ENCODE results near the gene C1QTNF4.

DNA sequence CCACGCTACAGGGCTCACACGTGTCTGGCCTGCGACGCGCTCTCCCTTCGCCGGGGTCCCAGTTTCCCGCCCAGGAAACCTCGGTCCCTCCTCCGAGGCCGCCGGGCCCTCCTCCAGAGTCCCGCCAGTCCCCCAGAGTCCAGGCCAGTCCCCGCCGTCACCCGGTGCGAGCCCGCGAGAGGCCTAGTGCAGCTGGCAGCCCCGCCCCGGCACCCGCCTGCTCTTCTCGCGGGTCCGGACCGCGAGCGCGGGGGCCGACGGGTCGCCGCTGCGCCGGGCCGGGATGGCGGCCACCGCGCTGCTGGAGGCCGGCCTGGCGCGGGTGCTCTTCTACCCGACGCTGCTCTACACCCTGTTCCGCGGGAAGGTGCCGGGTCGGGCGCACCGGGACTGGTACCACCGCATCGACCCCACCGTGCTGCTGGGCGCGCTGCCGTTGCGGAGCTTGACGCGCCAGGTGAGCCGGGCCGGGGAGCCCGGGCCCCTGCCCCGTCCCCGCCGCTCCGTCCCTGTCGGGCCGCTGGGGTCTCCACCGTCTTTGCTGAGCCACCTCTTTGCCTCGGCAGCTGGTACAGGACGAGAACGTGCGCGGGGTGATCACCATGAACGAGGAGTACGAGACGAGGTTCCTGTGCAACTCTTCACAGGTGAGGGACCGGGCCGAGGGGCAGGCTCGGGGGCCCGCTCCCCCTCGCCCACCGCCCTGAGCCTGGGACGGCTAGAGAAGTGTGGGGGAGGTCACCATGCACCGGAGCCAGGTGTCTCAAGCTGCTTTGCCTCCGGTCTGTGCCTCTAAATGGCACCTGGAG, 28.7 kb downstream of the C1QTNF4 start, which contains the start of gene PTPMT1:
- TF ChIP-seq EZH2 (IDR thresholded peaks at IDR 0.05; ENCODE audit: insufficient read depth, low read length): no peak
- TF ChIP-seq, protein P1, sequence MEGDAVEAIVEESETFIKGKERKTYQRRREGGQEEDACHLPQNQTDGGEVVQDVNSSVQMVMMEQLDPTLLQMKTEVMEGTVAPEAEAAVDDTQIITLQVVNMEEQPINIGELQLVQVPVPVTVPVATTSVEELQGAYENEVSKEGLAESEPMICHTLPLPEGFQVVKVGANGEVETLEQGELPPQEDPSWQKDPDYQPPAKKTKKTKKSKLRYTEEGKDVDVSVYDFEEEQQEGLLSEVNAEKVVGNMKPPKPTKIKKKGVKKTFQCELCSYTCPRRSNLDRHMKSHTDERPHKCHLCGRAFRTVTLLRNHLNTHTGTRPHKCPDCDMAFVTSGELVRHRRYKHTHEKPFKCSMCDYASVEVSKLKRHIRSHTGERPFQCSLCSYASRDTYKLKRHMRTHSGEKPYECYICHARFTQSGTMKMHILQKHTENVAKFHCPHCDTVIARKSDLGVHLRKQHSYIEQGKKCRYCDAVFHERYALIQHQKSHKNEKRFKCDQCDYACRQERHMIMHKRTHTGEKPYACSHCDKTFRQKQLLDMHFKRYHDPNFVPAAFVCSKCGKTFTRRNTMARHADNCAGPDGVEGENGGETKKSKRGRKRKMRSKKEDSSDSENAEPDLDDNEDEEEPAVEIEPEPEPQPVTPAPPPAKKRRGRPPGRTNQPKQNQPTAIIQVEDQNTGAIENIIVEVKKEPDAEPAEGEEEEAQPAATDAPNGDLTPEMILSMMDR (IDR thresholded peaks at IDR 0.05; ENCODE audit: insufficient read depth, low read depth, low read length): no peak
